Brain microvascular endothelial cell (primary cell): Measurements from ENCODE around the gene DENND1A.

Experiments used
- DNase-seq: peaks from one replicate; pipeline ENCODE4 v3.0.0-alpha.2; 2020
- H3K27ac ChIP-seq: fragments of 250-450 bp; sonication (Bioruptor Pico); 2 replicates; pipeline ENCODE4 v1.5.1; 2020; ENCODE audit warnings: mild to moderate bottlenecking, moderate library complexity
- H3K27me3 ChIP-seq: fragments of 250-450 bp; sonication (Bioruptor Pico); replicated peaks from 2 replicates; pipeline ENCODE4 v1.5.1; 2020; ENCODE audit warnings: mild to moderate bottlenecking
- H3K36me3 ChIP-seq: fragments of 250-450 bp; sonication (Bioruptor Pico); replicated peaks from 2 replicates; pipeline ENCODE4 v1.5.1; 2020; ENCODE audit warnings: mild to moderate bottlenecking
- H3K4me3 ChIP-seq: 2 replicates; pipeline ENCODE4 v1.5.1; 2011; ENCODE audit warnings: low read depth, mild to moderate bottlenecking, control low read depth, low read length, moderate library complexity
- CTCF ChIP-seq: IDR thresholded peaks from 2 replicates; pipeline ENCODE4 v1.5.1; 2011; ENCODE audit warnings: low read depth, mild to moderate bottlenecking, moderate library complexity, low read length, control low read depth, inconsistent platforms; ENCODE audit errors: missing control alignments
- in situ Hi-C: cut with HindIII; loops from 2 replicates; pipeline ENCODE4 v1.10.0; 2017; ENCODE audit warnings: low sequenced_read_pairs, low pct_ligation_motif_present

The DENND1A gene

GRCh38 chr9:123440256-123440655 is 489.7 kb downstream of the DENND1A start:
- Histone ChIP-seq H3K27me3 (no peaks in the 10 kb centered on the region), H3K36me3 (no peaks in the 10 kb centered on the region), H3K4me3 (no peak overlapping the region), H3K27ac (no peak overlapping the region)
- no peak for TF ChIP-seq CTCF
- in situ Hi-C loops: no loop called here
- no peak for DNase-seq

- Histone ChIP-seq H3K4me3 (no peak overlapping the region), H3K27ac (no peak overlapping the region), H3K27me3 (no peaks in the 10 kb centered on the region), H3K36me3 (no peaks in the 10 kb centered on the region)
- TF ChIP-seq CTCF: no peak
- DNase-seq: no peak
- in situ Hi-C loops: no loop called here
Measured at GRCh38 chr9:123438821-123439220, 491.1 kb downstream of the DENND1A start.

- Histone ChIP-seq H3K27me3 (no peaks in the 10 kb centered on the region), H3K27ac (no peak overlapping the region), H3K36me3 (no peaks in the 10 kb centered on the region), H3K4me3 (no peak overlapping the region)
- DNase-seq: no peak
- in situ Hi-C loops: no loop called here
- no peak for TF ChIP-seq CTCF
Measured at GRCh38 chr9:123438321-123438720, 491.6 kb downstream of the DENND1A start.

- Histone ChIP-seq H3K27me3 (no peaks in the 10 kb centered on the region), H3K36me3 (no peaks in the 10 kb centered on the region), H3K4me3 (no peak overlapping the region), H3K27ac (no peak overlapping the region)
- TF ChIP-seq CTCF: no peak
- in situ Hi-C loops: no loop called here
- no peak for DNase-seq
Measured at GRCh38 chr9:123437201-123437600, 492.7 kb downstream of the DENND1A start.

GRCh38 chr9:123435471-123435870 is 494.5 kb downstream of the DENND1A start:
- no peak for TF ChIP-seq CTCF
- Histone ChIP-seq H3K27me3 (no peaks in the 10 kb centered on the region), H3K4me3 (no peak overlapping the region), H3K36me3 (no peaks in the 10 kb centered on the region), H3K27ac (no peak overlapping the region)
- in situ Hi-C loops: no loop called here
- no peak for DNase-seq

- no peak overlapping the region for H3K4me3 ChIP-seq
- no peaks in the 10 kb centered on the region for H3K27me3 ChIP-seq
- TF ChIP-seq CTCF: peak; percentile 46
- peak; percentile 9 for DNase-seq
- no peak overlapping the region for H3K27ac ChIP-seq
- no peaks in the 10 kb centered on the region for H3K36me3 ChIP-seq
- in situ Hi-C loops: no loop called here
Measured at GRCh38 chr9:123434619-123435240, 495.2 kb downstream of the DENND1A start.
